ENCODE measurements around the gene AXIN1.

GRCh38 chr16:269061-269796 is 83.3 kb downstream of the AXIN1 start:
- TF ChIP-seq CTCF (IDR thresholded peaks at IDR 0.05) (no peak), POLR2A (IDR thresholded peaks at IDR 0.05) (no peak), POLR2AphosphoS5 (IDR thresholded peaks at IDR 0.05) (no peak)

All from prostate gland (tissue), 2 donors.